ENCODE results near the gene SGCD. TPM values are rescaled to one million over a fixed set of nuclear protein-coding genes. Genes with fewer than 3 reads are reported as not detected.

The SGCD gene
- total RNA-seq, 4 donors from 2014 or later: 0.37 to 3.7 (median 2.4) TPM

- WGBS, 2 donors (ENCODE audit: low coverage in 1 of 2): 71 to 85% methylated on average over 1 of the region's 1 CpG
Observed at GRCh38 chr5:156393980-156394379, 67.0 kb downstream of the SGCD start.

GRCh38 chr5:156394642-156395305 is 67.8 kb downstream of the SGCD start:
- no peaks in the 10 kb centered on the region for H3K27me3 ChIP-seq
- TF ChIP-seq CTCF (IDR thresholded peaks at IDR 0.05) (no peak), POLR2AphosphoS5 (IDR thresholded peaks at IDR 0.05) (peak in 1 of 3 donors; percentile 39)
- H3K36me3 ChIP-seq: no peaks in the 10 kb centered on the region
- no peak overlapping the region for H3K4me3 ChIP-seq
- WGBS, 2 donors (ENCODE audit: low coverage in 1 of 2): 64 to 69% methylated on average over 6 of the region's 6 CpGs
- H3K27ac ChIP-seq: peak overlapping the region; percentile 22 to 64 (median 49)
- intact Hi-C loops (cut with DNase I; ENCODE audit: low total_unique reads): no loop called here
- DNase-seq: no peak
- H3K4me1 ChIP-seq: peaks cover 0 to 9% (median 4%) of the 10 kb centered on the region in 4 donors
- H3K9me3 ChIP-seq: no peaks in the 10 kb centered on the region
- in situ Hi-C loops (cut with MboI; ENCODE audit: low pct_ligation_motif_present in 1 of 4, low pct_unique_long_range_greater_than_20kb in 1 of 4, low sequenced_read_pairs in 3 of 4): no loop called here

More at GRCh38 chr5:156393980-156394379, 67.0 kb downstream of the SGCD start:
- in situ Hi-C loops (cut with MboI; ENCODE audit: low pct_ligation_motif_present in 1 of 4, low pct_unique_long_range_greater_than_20kb in 1 of 4, low sequenced_read_pairs in 3 of 4): no loop called here
- Histone ChIP-seq H3K27me3 (no peaks in the 10 kb centered on the region), H3K36me3 (no peaks in the 10 kb centered on the region), H3K27ac (peak overlapping the region in 1 of 4 donors; percentile 64), H3K9me3 (no peaks in the 10 kb centered on the region), H3K4me1 (peaks cover 0 to 9% (median 4%) of the 10 kb centered on the region in 4 donors), H3K4me3 (no peak overlapping the region)
- DNase-seq: no peak
- no peak for TF ChIP-seq POLR2AphosphoS5 (IDR thresholded peaks at IDR 0.05)
- no peak for TF ChIP-seq POLR2A (IDR thresholded peaks at IDR 0.05)
- no peak for TF ChIP-seq CTCF (IDR thresholded peaks at IDR 0.05)
- no peak for TF ChIP-seq EP300 (IDR thresholded peaks at IDR 0.05; ENCODE audit: low read depth)
- intact Hi-C loops (cut with DNase I; ENCODE audit: low total_unique reads): no loop called here

GRCh38 chr5:156395306-156395675 is 68.3 kb downstream of the SGCD start:
- H3K4me3 ChIP-seq: no peak overlapping the region
- 32 to 67% methylated on average over 1 to 2 of the region's 2 CpGs for WGBS, 2 donors (ENCODE audit: low coverage in 1 of 2)
- peaks cover 0 to 9% (median 4%) of the 10 kb centered on the region in 4 donors for H3K4me1 ChIP-seq
- no peaks in the 10 kb centered on the region for H3K27me3 ChIP-seq
- in situ Hi-C loops (cut with MboI; ENCODE audit: low pct_ligation_motif_present in 1 of 4, low pct_unique_long_range_greater_than_20kb in 1 of 4, low sequenced_read_pairs in 3 of 4): no loop called here
- H3K36me3 ChIP-seq: no peaks in the 10 kb centered on the region
- H3K9me3 ChIP-seq: no peaks in the 10 kb centered on the region
- no peak for DNase-seq
- no peak for TF ChIP-seq EP300 (IDR thresholded peaks at IDR 0.05; ENCODE audit: low read depth)
- TF ChIP-seq CTCF (IDR thresholded peaks at IDR 0.05): no peak
- no peak for TF ChIP-seq POLR2A (IDR thresholded peaks at IDR 0.05)
- TF ChIP-seq POLR2AphosphoS5 (IDR thresholded peaks at IDR 0.05): no peak
- intact Hi-C loops (cut with DNase I; ENCODE audit: low total_unique reads): no loop called here
- peak overlapping the region; percentile 22 to 64 (median 49) for H3K27ac ChIP-seq

GRCh38 chr5:156396063-156396829 is 69.3 kb downstream of the SGCD start:
- 40 to 62% methylated on average over 8 to 11 of the region's 11 CpGs for WGBS, 2 donors (ENCODE audit: low coverage in 1 of 2)
- intact Hi-C loops (cut with DNase I; ENCODE audit: low total_unique reads): no loop called here

More at GRCh38 chr5:156396063-156396829, 69.3 kb downstream of the SGCD start:
- no peaks in the 10 kb centered on the region for H3K36me3 ChIP-seq
- no peaks in the 10 kb centered on the region for H3K27me3 ChIP-seq
- peaks cover 0 to 12% (median 4%) of the 10 kb centered on the region in 4 donors for H3K4me1 ChIP-seq
- TF ChIP-seq POLR2A (IDR thresholded peaks at IDR 0.05) (no peak), POLR2AphosphoS5 (IDR thresholded peaks at IDR 0.05) (peak in 1 of 3 donors; percentile 36)
- no peaks in the 10 kb centered on the region for H3K9me3 ChIP-seq
- peak overlapping the region; percentile 22 to 64 (median 49) for H3K27ac ChIP-seq
- in situ Hi-C loops (cut with MboI; ENCODE audit: low pct_ligation_motif_present in 1 of 4, low pct_unique_long_range_greater_than_20kb in 1 of 4, low sequenced_read_pairs in 3 of 4): no loop called here
- no peak for DNase-seq
- no peak overlapping the region for H3K4me3 ChIP-seq

All from transverse colon (tissue), 4 donors.